Cardiac fibroblast (primary cell): Measurements from ENCODE around the gene FAM111A.
A peak's percentile ranks its signal among the peaks of the same experiment; 100 is the strongest.
"Not testable (repeated sequence)": the region's sequence is repeated elsewhere in the genome, so short reads cannot be mapped to it uniquely, and the experiment has no call there.

Experiments used
- DNase-seq, 2 donors: peaks; one replicate each; pipeline versions ENCODE4 v3.0.0 to v3.0.0-alpha.2; 2010; ENCODE audit warnings: low read depth in 2 of 2
- H3K4me3 ChIP-seq, 2 donors: replicated peaks in 1 of 2; 1 replicate in 1 of 2; 2 replicates in 1 of 2; pipeline ENCODE4 v1.5.1; 2011; ENCODE audit warnings: low read depth in 2 of 2, low read length in 2 of 2, mild to moderate bottlenecking in 2 of 2, moderate library complexity in 1 of 2
- TF ChIP-seq, protein P1 (sequence below): IDR thresholded peaks from one replicate; pipeline ENCODE4 v1.5.1; 2011; ENCODE audit warnings: low read depth, mild to moderate bottlenecking, low read length, inconsistent platforms

Gene FAM111A, protein sequence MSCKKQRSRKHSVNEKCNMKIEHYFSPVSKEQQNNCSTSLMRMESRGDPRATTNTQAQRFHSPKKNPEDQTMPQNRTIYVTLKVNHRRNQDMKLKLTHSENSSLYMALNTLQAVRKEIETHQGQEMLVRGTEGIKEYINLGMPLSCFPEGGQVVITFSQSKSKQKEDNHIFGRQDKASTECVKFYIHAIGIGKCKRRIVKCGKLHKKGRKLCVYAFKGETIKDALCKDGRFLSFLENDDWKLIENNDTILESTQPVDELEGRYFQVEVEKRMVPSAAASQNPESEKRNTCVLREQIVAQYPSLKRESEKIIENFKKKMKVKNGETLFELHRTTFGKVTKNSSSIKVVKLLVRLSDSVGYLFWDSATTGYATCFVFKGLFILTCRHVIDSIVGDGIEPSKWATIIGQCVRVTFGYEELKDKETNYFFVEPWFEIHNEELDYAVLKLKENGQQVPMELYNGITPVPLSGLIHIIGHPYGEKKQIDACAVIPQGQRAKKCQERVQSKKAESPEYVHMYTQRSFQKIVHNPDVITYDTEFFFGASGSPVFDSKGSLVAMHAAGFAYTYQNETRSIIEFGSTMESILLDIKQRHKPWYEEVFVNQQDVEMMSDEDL

DNA sequence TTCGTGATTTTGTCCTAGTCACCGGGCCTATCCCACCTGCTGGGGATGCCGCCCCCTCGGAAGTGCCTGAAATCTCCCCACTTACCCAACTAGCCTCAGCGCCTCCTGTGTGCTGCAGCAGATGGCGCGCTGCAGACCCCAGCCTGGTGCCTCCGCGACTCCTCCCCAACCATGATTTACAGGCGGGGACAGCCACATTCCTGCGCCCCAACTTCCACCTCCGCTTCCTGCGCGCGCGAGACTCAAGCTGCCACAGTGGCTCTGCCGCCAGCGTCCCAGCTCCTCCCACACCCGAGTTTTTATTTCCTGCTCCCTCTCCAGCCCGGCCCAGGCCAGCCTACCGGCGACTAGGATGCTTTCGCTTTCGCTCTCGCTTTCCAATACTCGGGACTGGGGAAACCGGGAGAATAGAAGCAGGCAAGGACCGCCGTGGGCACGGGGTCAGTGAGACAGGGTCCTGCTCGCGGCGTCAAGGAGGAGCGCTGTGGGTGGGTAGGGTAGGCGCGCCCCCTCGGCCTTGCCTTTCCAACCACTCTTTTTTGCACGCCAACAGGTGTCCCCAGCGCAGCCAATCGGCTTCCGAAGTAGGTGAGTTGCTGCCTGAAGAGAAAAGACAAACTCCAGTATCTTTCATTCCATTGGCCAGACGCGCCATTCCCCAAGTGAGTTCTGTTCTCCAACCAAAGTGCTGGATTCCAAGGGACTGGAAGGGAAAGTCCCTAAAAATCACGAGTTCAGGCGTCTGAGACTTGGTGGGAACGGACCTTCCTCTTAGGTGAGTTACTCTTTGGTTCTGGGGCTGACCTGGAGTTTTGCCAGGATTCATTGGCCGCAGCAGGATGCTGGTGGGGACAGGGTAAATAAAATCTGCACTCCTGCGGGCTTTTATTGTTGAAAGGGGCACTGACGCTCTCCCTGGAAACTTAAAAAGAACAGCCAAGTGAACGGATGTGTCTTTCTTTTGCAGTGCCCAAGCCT lies at the start of gene FAM111A:
TSS of gene FAM111A (plus strand) at position 327 of the 978 bp plus-strand sequence. CDS start 6,017 bp downstream, outside the sequence.
- DNase-seq = peak; percentile 86 to 89
- TF ChIP-seq, protein P1, sequence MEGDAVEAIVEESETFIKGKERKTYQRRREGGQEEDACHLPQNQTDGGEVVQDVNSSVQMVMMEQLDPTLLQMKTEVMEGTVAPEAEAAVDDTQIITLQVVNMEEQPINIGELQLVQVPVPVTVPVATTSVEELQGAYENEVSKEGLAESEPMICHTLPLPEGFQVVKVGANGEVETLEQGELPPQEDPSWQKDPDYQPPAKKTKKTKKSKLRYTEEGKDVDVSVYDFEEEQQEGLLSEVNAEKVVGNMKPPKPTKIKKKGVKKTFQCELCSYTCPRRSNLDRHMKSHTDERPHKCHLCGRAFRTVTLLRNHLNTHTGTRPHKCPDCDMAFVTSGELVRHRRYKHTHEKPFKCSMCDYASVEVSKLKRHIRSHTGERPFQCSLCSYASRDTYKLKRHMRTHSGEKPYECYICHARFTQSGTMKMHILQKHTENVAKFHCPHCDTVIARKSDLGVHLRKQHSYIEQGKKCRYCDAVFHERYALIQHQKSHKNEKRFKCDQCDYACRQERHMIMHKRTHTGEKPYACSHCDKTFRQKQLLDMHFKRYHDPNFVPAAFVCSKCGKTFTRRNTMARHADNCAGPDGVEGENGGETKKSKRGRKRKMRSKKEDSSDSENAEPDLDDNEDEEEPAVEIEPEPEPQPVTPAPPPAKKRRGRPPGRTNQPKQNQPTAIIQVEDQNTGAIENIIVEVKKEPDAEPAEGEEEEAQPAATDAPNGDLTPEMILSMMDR = peak; percentile 28
- H3K4me3 ChIP-seq = peak within 1 kb of the TSS; percentile 91 to 96

DNA sequence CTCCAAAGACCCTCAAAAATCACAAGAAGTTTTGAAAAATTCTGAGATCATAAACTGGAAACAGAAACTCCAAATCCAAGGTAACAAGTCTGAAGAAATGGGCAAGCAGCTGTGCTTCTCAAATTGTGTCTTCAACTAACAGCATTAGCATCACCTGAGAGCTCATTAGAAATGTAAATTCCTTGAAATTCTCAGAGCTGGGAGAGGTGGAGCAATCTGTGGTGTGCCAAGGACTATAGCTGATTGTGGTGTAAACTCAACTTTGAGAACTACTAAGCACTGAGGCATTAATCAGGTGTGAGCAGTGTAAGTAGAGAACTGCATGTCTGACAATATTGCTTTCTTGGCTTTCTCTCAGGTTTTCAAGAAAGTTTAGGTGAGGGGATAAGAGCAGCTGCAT lies 49.1 kb upstream of the FAM111A start:
- not testable (repeated sequence) for H3K4me3 ChIP-seq

DNA sequence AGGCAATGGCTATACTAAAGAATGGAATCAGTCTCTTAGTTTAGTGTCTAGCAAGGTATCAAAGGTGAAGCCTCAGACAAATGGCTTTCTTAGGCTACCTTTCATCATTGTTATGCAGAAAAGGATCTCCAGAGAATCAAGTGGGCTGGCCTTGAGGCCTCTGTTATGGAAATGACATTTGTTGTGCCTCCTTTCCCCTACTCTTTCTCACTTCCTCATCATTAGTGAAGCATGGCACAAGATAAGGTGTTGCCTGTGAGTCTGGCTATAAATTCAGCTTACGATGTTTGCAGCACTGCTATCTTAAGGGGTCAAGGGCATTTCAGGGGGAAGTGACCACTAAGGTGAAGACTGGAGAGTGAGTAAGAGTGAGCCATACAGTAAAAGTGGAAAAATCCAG lies 47.4 kb upstream of the FAM111A start:
- not testable (repeated sequence) for H3K4me3 ChIP-seq, DNase-seq

More for the DNA sequence above, 49.1 kb upstream of the FAM111A start:
- DNase-seq = not testable (repeated sequence)

DNA sequence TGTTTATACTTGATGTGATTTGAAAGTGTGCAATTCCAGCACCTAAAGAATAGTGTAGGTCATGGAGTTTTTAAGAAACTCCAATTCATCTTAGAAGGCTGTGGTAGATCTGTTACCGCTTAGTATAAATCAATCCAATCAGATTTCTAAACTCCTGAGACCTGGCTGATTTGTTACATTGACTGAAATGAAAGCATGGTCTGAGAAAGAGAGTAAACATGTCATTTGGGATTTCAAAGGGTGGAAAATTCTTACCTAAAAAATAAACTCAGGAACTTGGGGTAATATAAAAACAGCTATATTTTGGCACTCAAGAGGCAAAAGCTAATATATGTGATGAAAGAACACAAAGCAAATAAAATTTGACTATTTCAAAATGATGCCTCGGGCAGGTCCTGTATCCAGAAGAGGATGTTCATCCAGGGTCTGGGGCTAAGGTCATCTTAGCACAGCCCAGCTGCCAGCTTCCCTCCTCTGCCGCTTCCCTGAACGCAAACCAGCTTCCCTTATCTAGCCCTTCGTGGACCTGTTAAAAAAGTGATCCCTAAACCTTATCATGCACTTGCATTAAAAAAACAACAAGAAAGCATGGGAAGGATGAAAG lies 46.6 kb upstream of the FAM111A start:
- DNase-seq, H3K4me3 ChIP-seq: not testable (repeated sequence)

DNA sequence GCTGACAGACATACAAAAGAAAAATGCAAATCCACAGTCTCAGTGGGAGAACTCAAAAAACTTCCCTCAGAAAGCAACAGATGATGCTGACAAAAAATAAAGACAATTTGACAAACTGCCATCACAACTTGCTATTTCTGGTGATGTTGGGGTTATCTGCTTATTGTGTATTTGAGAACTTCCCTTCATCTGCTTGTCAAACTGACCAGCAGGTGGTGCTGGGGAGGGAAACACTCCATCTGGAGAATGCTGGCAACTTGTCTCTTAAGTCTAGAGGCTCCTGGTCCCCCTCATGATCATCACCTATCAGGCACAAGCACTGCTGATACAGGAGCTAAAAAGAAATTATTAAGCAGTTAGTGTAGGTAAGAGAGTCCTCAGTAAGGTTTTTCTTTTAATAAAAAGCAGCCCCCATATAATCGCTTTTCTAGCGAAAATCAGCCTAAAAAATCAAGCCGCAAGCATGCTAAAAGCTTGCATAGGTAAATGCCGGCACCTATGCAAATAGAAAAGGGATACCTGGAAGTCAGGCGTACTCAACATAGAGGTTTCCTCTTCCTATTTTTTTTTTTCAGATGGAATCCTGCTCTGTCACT lies 45.4 kb upstream of the FAM111A start:
- TF ChIP-seq, protein P1 = peak; percentile 74
- DNase-seq = peak; percentile 67 to 77

DNA sequence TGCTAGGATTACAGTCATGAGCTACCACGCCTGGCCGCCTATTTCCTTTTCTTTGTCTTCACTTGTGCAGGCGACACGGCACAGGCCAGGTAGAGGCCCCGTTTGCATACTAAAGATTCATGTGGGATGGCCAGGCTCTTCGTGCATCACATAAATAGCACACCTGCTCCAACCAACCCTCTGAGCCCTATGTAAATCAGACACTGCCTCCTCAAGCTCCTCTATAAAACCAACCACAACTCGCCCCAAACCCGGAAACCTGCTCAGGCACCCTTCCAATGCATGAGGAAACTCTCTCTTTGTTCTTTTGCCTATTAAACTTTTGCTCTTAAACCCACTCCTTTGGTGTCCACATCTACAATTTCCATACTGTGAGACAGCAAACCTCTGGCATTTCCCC lies 44.7 kb upstream of the FAM111A start:
- not testable (repeated sequence) for H3K4me3 ChIP-seq, DNase-seq

More for the DNA sequence above, 45.4 kb upstream of the FAM111A start:
- H3K4me3 ChIP-seq = no peak overlapping the region

DNA sequence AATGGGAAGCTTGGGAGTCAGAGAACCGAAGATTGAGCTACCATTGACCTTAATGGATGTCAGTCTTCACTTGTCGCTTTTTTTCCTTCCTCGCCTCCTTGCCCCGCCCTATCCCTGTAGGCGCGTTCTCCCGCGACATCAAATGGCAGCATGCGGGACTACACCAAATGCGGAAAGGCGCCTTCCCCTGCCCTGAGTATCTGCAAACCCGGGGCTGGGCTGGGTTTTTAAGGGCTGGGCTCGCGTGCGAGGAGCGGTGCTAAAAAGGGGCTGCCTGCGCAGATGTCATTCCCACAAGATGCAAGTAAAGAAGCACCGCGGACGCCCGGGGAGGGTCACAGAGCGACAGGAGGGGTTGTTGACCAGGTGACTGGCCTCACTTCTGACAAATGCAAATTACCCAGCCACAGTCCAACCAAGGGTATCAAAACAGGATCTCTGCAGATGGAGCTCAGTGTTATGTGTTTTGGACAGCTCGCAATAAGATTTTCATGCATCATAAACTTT lies 40.3 kb upstream of the FAM111A start:
- TF ChIP-seq, protein P1 = peak; percentile 50
- H3K4me3 ChIP-seq = peak overlapping the region; percentile 11 to 29
- DNase-seq = peak; percentile 37 to 53
